ENCODE data around the gene UBAC2. TPM values are rescaled to one million over a fixed set of nuclear protein-coding genes. Genes with fewer than 3 reads are reported as not detected.
A peak's percentile ranks its signal among the peaks of the same experiment; 100 is the strongest.

UBAC2 gene
- total and polyA plus RNA-seq, 2 experiments from 2014 or later = 78.2 to 83.1 TPM

GRCh38 chr13:99356262-99357091, 155.8 kb downstream of the UBAC2 start:
- H3K36me3 ChIP-seq (replicated peaks; ENCODE audit: insufficient read depth, low read depth) = no peaks in the 10 kb centered on the region
- H3K9me3 ChIP-seq (ENCODE audit: low read depth) = no peaks in the 10 kb centered on the region
- 89% methylated on average over 10 of the region's 10 CpGs for WGBS (ENCODE audit: low lambda C conversion rate, missing lambda C conversion rate)

GRCh38 chr13:99357131-99357596, 156.5 kb downstream of the UBAC2 start:
- no peak overlapping the region for H2AFZ ChIP-seq
- H3K4me1 ChIP-seq (ENCODE audit: insufficient read depth) = no peaks in the 10 kb centered on the region
- H3K79me2 ChIP-seq = no peaks in the 10 kb centered on the region
- no peak overlapping the region for H3K4me2 ChIP-seq
- TF ChIP-seq EZH2 (IDR thresholded peaks at IDR 0.05; ENCODE audit: borderline replicate concordance) = no peak
- no peak for TF ChIP-seq CTCF (IDR thresholded peaks at IDR 0.05; ENCODE audit: poor library complexity)
- no peak for TF ChIP-seq EZH2phosphoT487 (IDR thresholded peaks at IDR 0.05; ENCODE audit: low read depth, severe bottlenecking, unreplicated experiment)
- no peaks in the 10 kb centered on the region for H3K9me3 ChIP-seq (ENCODE audit: low read depth)
- no peaks in the 10 kb centered on the region for H3K36me3 ChIP-seq (replicated peaks; ENCODE audit: insufficient read depth, low read depth)
- peak overlapping the region; percentile 59 for H3K27ac ChIP-seq
- H3K9me2 ChIP-seq (replicated peaks; ENCODE audit: insufficient read depth) = no peaks in the 10 kb centered on the region
- no peaks in the 10 kb centered on the region for H4K20me1 ChIP-seq (ENCODE audit: insufficient read depth, poor library complexity, severe bottlenecking)
- 75% methylated on average over 8 of the region's 8 CpGs for WGBS (ENCODE audit: low lambda C conversion rate, missing lambda C conversion rate)
- H3K27me3 ChIP-seq = no peaks in the 10 kb centered on the region
- DNase-seq (ENCODE audit: low spot score) = no peak
- H3K4me3 ChIP-seq = no peak overlapping the region

More at GRCh38 chr13:99356262-99357091, 155.8 kb downstream of the UBAC2 start:
- Histone ChIP-seq H4K20me1 (ENCODE audit: insufficient read depth, poor library complexity, severe bottlenecking) (no peaks in the 10 kb centered on the region), H3K27ac (peak overlapping the region; percentile 59), H2AFZ (no peak overlapping the region), H3K4me3 (no peak overlapping the region), H3K27me3 (no peaks in the 10 kb centered on the region), H3K9me2 (replicated peaks; ENCODE audit: insufficient read depth) (no peaks in the 10 kb centered on the region), H3K4me2 (no peak overlapping the region), H3K4me1 (ENCODE audit: insufficient read depth) (no peaks in the 10 kb centered on the region), H3K79me2 (no peaks in the 10 kb centered on the region)
- TF ChIP-seq EZH2phosphoT487 (IDR thresholded peaks at IDR 0.05; ENCODE audit: low read depth, severe bottlenecking, unreplicated experiment) (no peak), CTCF (IDR thresholded peaks at IDR 0.05; ENCODE audit: poor library complexity) (no peak), EZH2 (IDR thresholded peaks at IDR 0.05; ENCODE audit: borderline replicate concordance) (no peak)
- DNase-seq (ENCODE audit: low spot score) = no peak

GRCh38 chr13:99357941-99358340, 157.3 kb downstream of the UBAC2 start:
- Histone ChIP-seq H4K20me1 (ENCODE audit: insufficient read depth, poor library complexity, severe bottlenecking) (no peaks in the 10 kb centered on the region), H3K4me3 (no peak overlapping the region), H2AFZ (no peak overlapping the region), H3K9me3 (ENCODE audit: low read depth) (no peaks in the 10 kb centered on the region), H3K27ac (peak overlapping the region; percentile 59), H3K36me3 (replicated peaks; ENCODE audit: insufficient read depth, low read depth) (no peaks in the 10 kb centered on the region), H3K4me2 (no peak overlapping the region), H3K4me1 (ENCODE audit: insufficient read depth) (no peaks in the 10 kb centered on the region), H3K9me2 (replicated peaks; ENCODE audit: insufficient read depth) (no peaks in the 10 kb centered on the region), H3K79me2 (no peaks in the 10 kb centered on the region), H3K27me3 (no peaks in the 10 kb centered on the region)
- no peak for DNase-seq (ENCODE audit: low spot score)
- TF ChIP-seq EZH2phosphoT487 (IDR thresholded peaks at IDR 0.05; ENCODE audit: low read depth, severe bottlenecking, unreplicated experiment) (no peak), EZH2 (IDR thresholded peaks at IDR 0.05; ENCODE audit: borderline replicate concordance) (no peak), CTCF (IDR thresholded peaks at IDR 0.05; ENCODE audit: poor library complexity) (no peak)
- WGBS (ENCODE audit: low lambda C conversion rate, missing lambda C conversion rate) = 96% methylated on average over 6 of the region's 6 CpGs

Data from hepatocyte (in vitro differentiated cells).